ENCODE results near the gene USF2. TPM values are rescaled to one million over a fixed set of nuclear protein-coding genes. Genes with fewer than 3 reads are reported as not detected.
A peak's percentile ranks its signal among the peaks of the same experiment; 100 is the strongest.

USF2 gene
- total RNA-seq, 1 donor from 2014 or later, result 152 TPM

DNA sequence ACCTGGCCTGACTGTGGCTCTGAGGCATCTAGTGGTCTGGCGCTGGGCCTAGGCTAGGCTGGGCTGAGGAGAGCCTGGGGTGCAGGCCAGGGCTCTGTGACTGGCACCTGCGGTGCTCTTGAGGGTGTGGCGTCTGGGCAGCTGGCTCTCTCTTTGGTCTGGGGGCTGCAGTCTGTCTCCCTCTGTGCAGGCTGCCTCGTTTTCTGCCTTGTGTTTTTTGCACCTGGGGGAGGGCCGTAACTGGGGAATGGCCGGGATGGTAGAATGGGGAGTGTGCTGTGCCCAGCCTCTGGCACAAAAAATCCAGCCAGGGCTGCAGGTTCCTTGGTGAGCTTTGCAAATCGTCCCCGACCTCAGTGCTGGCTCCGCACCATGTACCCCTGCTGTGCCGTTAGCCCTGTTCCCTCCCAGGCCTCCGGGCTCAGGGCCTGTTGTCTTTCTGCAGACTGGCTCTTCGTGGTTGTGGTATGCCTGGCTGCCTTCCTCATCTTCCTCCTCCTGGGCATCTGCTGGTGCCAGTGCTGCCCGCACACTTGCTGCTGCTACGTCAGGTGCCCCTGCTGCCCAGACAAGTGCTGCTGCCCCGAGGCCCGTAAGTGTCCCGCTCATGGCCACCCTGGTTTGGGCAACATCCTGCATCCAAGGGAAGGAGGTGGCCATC is 6.5 kb upstream of the USF2 start:
- ATAC-seq, result peak; percentile 9
- intact Hi-C loops (cut with DNase I), result no loop called here
- TF ChIP-seq, protein P1, sequence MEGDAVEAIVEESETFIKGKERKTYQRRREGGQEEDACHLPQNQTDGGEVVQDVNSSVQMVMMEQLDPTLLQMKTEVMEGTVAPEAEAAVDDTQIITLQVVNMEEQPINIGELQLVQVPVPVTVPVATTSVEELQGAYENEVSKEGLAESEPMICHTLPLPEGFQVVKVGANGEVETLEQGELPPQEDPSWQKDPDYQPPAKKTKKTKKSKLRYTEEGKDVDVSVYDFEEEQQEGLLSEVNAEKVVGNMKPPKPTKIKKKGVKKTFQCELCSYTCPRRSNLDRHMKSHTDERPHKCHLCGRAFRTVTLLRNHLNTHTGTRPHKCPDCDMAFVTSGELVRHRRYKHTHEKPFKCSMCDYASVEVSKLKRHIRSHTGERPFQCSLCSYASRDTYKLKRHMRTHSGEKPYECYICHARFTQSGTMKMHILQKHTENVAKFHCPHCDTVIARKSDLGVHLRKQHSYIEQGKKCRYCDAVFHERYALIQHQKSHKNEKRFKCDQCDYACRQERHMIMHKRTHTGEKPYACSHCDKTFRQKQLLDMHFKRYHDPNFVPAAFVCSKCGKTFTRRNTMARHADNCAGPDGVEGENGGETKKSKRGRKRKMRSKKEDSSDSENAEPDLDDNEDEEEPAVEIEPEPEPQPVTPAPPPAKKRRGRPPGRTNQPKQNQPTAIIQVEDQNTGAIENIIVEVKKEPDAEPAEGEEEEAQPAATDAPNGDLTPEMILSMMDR (IDR thresholded peaks at IDR 0.05), result no peak
- Histone ChIP-seq H3K27me3 (no peaks in the 10 kb centered on the region), H3K4me1 (peaks cover 29% of the 10 kb centered on the region), H3K27ac (no peak overlapping the region), H3K36me3 (no peaks in the 10 kb centered on the region), H3K4me3 (no peak overlapping the region), H3K9me3 (no peaks in the 10 kb centered on the region)
- peak; percentile 63 for DNase-seq

DNA sequence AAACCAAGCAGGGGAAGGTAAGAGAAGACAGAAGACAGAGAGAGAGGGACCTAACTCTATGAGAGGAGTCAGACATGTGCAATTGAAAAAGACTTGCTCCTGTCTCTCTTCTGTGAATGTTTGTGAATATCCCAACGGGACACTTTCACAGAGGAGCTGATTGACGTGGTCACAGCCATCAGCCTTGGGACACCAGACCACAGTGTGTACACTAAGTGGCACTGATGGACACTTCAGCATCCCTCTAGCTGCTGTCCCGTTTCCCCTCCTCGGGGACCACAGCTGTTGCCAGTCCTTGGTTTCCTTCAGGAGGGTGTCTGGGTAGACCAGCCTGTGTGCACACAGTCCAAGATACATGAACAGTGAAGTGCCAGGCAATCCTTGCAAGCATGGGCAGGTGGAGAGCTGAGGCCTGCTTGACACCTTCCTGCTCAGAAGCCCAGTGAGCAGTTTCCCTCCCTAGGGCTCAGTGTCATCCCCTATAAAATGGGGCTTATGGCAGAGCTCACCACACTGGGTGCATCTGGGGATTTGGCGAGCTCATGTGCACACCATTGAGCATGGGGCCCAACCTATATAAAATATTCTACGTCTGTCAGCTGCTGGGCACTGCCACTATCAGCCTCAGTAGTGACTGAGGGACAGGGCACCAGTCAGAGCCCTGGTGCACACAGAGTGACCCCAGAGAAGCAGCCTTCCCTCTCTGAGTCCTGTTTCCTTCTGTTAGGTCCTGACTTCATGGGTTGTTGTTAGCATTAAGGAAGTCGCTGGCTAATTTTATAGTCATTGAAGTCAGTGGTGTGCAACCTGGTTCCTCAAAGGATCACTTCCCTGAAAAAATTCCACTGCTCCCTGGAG is 4.3 kb upstream of the USF2 start:
- Histone ChIP-seq H3K27me3 (no peaks in the 10 kb centered on the region), H3K4me3 (no peak overlapping the region), H3K36me3 (no peaks in the 10 kb centered on the region), H3K27ac (no peak overlapping the region), H3K9me3 (no peaks in the 10 kb centered on the region), H3K4me1 (peaks cover 30% of the 10 kb centered on the region)
- intact Hi-C loops (cut with DNase I), result no loop called here
- peak; percentile 46 for DNase-seq
- TF ChIP-seq, protein P1 (IDR thresholded peaks at IDR 0.05), result no peak
- no peak for ATAC-seq

DNA sequence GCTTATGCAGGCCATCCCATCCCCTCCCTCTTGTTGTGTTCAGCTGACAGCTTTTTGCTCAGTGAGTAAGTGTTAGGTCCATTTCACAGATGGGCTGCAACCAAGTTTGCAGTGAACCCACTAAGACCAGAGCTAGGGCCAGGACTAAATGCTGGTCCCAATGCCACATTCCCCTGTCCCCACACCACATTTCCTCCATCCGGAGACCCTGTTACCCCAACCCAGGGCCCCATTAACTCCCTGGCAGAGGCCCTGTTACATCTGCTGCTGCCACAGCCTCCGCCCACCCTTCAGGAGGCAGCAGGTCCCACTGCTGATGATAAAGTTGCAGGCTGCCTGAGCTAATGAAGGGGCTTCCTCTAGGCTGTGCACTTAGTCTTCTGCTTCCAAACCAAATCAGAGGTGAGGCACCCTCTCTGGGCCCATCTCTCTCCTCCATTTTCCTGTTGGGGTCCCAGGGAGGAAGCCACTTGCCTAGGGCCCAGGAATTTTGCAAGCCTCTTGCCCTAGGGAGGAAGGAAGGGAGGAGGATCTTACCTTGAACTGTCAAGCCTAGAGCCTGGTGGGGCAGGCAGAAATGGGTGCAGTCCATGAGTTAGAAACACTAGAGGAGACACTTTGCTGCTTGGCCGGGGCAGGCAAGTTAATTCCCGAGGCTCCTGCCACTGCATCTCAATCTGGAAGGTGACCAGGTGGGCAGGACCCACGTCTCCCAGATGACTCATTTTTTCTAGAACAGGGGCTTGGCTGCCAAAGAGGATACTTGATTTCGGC is 3.4 kb upstream of the USF2 start:
- TF ChIP-seq, protein P1 (IDR thresholded peaks at IDR 0.05), result no peak
- peak; percentile 51 for DNase-seq
- H3K9me3 ChIP-seq, result no peaks in the 10 kb centered on the region
- ATAC-seq, result no peak
- H3K27ac ChIP-seq, result peak overlapping the region; percentile 6
- intact Hi-C loops (cut with DNase I), result no loop called here
- no peak overlapping the region for H3K4me3 ChIP-seq
- peaks cover 5% of the 10 kb centered on the region for H3K36me3 ChIP-seq
- H3K4me1 ChIP-seq, result peaks cover 30% of the 10 kb centered on the region
- H3K27me3 ChIP-seq, result no peaks in the 10 kb centered on the region

DNA sequence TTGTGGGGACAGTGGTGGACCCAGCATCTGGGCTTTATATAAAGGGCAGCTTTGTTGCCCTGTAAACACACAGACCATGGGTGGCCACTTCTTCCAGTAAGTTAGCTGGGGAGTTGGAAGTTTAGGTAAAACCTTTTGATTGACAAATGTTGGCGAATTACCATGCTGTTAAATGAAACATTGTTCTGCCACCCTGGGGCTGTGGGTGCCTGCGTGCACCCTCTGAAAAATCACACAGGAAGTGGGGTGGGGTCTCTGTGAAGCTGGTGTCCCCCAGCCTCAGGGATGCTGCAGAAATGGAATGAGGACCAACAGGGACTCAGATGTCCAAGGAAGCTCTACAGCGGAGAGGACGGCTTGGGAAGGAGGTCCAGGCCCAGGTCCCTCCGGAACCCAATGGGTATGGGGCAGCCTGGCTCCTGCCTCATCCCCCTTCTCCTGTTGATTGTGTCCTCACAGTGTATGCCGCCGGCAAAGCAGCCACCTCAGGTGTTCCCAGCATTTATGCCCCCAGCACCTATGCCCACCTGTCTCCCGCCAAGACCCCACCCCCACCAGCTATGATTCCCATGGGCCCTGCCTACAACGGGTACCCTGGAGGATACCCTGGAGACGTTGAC is 2.8 kb upstream of the USF2 start:
- DNase-seq (peak; percentile 61), ATAC-seq (no peak)
- TF ChIP-seq, protein P1 (IDR thresholded peaks at IDR 0.05), result no peak
- Histone ChIP-seq H3K36me3 (peaks cover 12% of the 10 kb centered on the region), H3K4me1 (peaks cover 30% of the 10 kb centered on the region), H3K9me3 (no peaks in the 10 kb centered on the region), H3K27me3 (no peaks in the 10 kb centered on the region), H3K27ac (peak overlapping the region; percentile 6), H3K4me3 (no peak overlapping the region)
- intact Hi-C loops (cut with DNase I), result no loop called here
